Measurements from ENCODE around the gene TRPV5.

DNA sequence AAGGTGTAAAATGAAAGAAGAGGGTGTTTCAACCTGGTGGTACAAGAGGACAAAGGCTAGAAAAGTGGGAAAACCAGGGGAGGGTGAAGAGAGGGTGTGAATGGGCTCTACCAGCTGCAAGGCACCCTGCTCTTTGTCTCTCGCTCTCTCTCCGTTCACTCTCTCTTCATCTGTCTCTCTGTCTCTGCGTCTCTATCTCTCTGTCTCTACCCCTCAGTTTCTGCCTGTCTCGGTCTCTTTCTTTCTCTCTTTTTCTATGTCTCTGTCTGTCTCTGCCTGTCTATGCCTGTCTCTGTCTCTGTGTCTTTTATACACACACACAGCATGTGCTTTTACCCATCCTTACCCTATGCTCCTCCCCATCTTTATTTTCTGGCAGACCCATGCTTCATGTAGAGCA lies 5.1 kb upstream of the TRPV5 start:
- TF ChIP-seq FOXP2 (optimal IDR thresholded peaks at IDR 0.05; ENCODE audit: control extremely low read depth, extremely low read length, insufficient read depth), result no peak
- no peak for TF ChIP-seq POLR2AphosphoS5 (IDR thresholded peaks at IDR 0.05; ENCODE audit: borderline replicate concordance, low read depth, low read length)

All from SK-N-MC (cell line).